PFSK-1 (cell line): ENCODE results near the gene CHCHD1.

ENCODE experiments used
- POLR2AphosphoS5 ChIP-seq: IDR thresholded peaks from 2 replicates; pipeline ENCODE4 v1.6.1; 2012; ENCODE audit warnings: low read depth, mild to moderate bottlenecking, control low read depth, low read length, moderate library complexity
- SIN3A ChIP-seq: IDR thresholded peaks from 2 replicates; pipeline ENCODE4 v1.6.1; 2012; ENCODE audit warnings: mild to moderate bottlenecking, low read length, moderate library complexity, borderline replicate concordance; ENCODE audit not compliant: insufficient read depth

- TF ChIP-seq POLR2AphosphoS5 (peak; percentile 42), SIN3A (peak; percentile 97; the same call in 1 of the 2 replicates)
These were observed 3.4 kb downstream of the CHCHD1 start, which contains the start of gene ZSWIM8 for GRCh38 chr10:73785211-73785720.
